NCI-H82 (cell line): ENCODE results near the gene LZIC.
A peak's percentile ranks its signal among the peaks of the same experiment; 100 is the strongest.

ENCODE experiments used
- DNase-seq: peaks from one replicate; lab custom pipeline; 2025; lab: John Stamatoyannopoulos, UW

LZIC gene

DNA sequence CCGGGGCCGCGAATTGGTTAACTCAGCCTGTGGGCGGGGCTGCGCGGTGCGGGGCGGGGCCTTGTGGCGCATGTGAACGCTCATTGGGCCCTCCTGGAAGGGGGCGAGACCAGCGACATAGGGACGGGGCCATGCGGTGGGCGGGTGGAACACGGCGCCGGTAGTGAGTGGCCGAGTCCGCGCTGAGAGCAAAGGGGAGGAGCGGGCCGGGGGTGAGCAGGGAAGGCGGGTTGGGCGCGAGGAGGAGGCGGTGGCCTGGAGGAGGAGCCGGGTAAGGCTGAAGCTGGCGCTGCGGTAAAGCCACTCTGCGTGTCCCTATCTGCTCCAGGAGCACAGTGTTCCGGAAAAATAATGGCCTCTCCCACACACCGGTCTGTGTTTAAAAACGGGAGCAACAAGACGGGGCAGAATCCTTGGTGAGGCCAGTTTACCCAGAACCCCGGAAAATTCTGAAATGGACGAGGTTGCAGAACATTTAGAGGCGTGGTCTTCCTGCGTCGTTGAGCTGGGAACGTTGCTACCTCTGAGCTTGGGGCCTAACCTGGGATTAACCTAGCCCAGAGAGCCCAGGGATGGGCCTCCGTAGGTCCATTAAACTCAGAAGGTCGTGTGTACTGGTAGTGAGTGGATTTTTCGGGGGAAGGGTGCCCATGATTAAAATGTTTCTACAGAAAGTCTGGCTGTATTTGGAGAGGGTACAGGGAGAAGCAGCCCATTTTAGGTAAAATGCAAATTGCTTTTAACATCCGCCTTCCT, 32.6 kb downstream of the LZIC start:
- peak; percentile 100 for DNase-seq

DNA sequence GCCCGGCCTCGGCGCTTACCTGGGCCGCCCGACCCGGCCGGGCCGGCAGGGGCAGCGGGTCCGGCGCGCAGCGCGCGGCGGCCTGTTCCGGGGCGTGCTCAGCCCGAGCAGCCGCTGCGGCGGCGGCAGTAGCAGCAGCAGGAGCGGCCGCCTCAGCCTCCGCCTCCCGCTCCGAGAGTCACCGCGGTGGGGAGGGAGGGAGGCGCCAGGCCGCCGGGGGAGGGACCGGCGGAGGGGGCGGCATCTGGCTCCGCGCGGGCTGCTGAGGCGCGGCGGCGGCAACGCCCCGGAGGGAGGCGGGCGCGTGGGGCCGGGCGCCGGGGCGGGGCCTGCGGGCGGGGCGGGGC, 33.1 kb downstream of the LZIC start, which contains the start of gene CTNNBIP1:
Gene CTNNBIP1, minus strand, starts transcription at position 194 of the 347 bp plus-strand sequence. CDS start 38,205 bp downstream, outside the sequence.
- DNase-seq: no peak

DNA sequence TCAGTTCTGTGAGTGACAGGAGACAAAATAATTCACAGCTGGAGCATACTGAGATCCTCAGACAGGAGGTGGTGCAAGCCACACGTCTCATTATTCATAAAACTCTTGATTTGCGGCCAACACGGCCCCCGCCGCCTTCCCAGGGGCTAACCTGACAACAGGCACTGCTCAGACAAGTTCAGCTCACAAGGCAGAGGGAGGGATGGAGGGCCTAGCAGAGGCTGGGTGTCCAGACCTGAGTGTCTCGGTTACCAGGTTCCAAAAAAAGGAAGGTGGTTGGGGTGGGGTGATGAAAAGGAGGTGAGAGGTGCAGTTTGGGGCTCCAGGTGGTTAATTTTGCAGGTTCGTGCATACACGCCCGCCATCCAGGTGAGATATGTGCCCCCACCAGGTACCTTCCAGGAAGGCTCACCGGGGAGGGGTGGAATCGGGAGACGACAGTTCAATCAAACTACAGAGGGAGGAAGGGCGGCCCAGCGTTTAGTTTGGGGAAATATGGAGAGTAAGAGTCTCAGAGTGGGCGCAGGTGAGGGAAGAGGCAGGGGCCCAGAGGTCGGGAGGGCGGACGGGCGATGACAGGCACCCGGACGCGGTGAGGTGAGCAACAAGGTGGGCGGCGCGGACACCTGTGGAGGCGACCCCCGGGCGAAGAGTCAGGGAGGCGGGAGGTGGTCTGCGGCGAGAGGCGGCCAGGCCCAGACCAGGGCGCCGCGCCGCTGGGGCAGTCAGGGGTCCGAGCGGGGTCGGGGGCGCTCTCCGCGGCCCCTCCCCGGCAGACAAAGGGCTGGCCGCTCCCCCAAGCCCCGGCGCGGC, 33.8 kb downstream of the LZIC start:
- DNase-seq: peak; percentile 54

DNA sequence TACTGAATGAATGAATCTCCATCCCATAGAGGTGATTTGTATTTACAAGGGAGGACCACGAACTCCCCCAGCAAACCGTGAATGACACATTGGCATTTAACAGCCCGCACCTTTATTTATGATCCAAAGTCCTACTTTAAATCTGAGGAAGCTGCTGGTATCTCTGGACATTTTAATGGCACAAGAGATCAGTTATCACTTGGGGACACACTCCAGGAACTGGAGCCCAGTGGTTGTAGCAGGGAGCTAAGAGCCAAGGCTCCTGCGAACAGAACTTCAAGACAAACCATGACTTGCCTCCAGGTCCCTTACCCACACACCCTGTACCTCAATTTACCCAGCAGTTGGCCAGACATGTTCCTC, 34.3 kb downstream of the LZIC start:
- no peak for DNase-seq

DNA sequence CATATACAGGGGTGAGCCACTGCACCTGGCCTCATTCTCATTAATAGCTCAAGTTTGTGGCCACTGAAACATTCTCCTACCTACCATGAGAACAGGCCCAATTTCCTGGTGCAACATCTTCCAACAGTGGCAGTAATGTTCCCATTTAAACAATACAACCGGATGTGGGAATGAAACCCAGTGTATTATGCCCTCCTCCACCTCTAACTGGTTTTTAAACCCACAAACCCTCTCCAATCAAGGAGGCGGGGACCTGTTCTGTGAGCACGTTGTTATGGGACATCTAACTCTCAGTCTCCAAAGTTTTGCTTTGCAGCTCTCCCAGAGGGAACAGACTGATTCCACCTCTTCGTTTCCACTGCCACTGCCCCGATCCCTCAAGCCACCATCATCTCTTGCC, 35.8 kb downstream of the LZIC start:
- DNase-seq: no peak

DNA sequence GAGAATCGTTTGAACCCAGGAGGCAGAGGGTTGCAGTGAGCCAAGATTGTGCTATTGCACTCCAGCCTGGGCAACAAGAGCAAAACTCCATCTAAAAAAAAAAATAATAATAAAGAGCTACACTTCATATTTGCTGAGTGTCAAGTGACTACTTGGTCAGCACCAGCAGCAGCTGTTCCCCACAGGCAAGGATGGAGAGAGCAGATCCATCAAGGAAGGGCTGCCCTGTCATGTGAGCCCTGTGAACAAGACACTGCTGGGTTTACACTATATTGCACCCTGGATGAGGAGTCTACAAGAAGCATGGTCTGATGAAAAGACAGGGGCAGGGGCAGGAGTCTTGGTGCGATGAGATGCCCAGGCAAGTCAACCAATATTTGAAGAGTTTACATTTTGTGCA, 36.7 kb downstream of the LZIC start:
- no peak for DNase-seq

DNA sequence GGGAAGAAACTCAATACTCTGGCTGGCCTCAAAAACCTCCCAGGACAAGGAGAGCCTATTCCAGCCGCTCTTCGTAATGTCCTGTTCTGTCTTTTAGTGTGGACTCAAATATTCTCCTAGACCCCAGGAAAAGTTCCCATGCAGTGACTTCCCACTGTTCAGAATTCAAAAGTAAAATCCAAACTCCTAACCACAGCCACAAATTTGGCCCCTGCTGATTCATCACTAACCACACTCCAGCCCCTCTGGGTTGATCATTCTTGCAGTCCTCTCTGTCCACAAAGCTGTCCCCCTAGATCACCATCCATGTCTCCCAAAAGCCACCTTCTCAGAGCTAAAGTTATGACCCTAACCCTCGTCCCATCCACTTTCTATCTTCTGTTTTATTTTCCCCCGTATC, 38.2 kb downstream of the LZIC start:
- no peak for DNase-seq

DNA sequence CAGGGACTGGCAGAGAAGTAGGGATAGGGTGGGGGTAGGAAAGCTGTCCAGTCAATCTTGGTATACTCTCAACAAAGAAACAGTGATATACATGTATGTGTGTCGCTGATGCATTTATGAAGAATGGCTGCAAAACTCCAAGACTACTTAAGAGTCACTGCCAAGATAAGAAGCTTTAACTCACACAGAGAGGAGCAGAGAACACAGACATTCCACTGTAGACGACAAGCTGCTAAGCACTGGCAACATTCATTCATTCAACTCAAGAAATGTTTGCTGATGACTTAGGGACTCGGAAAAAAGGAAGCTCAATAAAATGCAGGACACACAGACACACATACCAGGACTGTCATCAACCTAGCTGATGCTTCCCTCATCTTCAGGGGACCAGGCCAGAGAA, 38.6 kb downstream of the LZIC start:
- no peak for DNase-seq

DNA sequence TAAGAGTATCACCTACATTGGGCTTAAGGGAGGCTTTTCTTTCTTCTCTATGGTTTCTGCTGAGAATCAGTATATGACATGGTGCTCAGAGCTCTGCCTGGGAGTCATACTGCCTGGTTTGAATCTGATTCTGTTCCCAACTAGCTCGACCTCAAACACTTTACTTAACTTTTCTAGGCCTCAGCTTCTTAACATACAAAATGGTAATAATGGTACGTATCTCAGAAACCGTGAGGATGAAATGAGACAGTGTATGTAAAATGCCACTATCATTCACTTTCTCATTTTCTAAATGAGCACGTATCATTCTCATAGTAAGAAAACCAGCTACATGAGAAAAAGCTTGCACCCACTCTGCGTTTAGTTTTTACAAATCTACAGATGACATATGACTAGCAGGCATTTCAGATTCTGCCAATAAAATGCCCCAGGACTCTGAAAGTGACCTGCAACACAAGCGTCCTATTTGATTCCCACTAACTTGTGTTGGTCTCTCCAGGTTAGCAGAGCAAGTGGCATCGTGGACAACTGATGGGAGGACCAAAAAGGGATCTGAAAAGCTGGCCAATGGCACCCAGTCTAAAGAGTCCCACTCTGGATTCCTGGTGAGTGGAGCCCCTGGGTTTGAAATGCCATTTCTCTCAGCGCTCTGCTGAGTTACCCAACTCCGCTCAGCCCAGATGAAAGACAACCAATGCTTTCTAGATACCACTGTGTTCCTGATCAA, 39.2 kb downstream of the LZIC start:
- no peak for DNase-seq

DNA sequence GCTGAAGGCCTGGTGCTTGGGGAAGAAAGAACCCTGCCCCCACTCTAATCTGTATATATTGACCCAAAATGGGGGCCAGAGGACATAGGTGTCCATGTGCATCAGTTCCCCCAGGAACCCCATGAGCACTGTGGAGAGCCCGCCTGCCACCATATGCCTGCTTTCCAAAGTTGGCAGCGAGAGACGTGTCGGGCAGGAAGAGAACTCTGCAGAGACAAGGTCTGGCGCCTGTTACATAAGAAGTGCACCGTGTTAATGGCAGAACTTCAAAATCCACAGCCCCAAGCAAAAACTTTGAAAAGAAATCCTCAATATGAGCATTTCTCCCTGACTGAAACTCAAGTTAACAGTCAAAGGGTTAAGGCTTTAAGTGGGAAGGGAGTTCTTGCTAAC, 41.1 kb downstream of the LZIC start:
- no peak for DNase-seq

DNA sequence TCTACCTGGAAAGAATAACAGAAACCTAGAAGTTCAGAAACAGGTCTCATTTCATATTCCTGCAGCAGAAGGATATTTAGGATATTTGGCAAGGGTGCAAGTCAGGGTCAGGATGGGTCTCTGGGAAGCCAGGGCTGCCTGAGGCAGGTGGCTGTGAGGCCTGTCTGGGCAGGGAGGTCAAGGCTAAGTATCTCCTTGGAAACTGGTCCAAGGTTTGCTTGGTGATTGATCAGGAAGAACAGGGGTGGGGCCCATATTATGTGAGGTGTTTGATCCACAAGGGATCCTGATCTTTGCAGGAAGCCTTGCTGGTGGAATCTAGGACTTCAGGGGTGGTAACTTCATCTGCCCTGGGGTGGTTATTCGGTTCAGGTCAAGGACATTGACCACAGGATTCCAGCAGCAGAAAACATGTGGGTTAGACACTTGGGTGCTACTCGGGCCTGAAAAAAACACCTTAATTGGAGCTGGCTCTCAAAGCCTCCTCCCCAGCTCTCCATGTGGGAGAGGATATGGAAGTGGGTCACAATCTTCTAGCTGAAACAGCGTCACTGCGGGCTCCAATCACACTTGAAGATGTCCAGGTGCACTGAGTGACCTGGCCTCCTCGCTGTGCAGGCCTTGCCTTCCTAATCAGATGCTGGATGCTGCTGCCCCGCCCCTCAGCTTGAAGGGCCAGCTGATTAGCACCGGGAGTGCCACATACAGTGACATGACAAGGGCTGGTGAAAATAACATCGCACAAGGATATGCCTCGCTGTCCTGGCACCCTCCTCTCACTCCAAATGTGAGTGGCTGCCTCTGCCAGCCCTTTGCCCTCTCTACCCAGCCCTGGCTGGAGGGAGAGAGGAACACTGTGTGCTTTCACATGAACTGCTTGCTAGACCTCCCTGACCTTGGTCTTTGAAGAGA, 41.8 kb downstream of the LZIC start:
- DNase-seq: no peak

DNA sequence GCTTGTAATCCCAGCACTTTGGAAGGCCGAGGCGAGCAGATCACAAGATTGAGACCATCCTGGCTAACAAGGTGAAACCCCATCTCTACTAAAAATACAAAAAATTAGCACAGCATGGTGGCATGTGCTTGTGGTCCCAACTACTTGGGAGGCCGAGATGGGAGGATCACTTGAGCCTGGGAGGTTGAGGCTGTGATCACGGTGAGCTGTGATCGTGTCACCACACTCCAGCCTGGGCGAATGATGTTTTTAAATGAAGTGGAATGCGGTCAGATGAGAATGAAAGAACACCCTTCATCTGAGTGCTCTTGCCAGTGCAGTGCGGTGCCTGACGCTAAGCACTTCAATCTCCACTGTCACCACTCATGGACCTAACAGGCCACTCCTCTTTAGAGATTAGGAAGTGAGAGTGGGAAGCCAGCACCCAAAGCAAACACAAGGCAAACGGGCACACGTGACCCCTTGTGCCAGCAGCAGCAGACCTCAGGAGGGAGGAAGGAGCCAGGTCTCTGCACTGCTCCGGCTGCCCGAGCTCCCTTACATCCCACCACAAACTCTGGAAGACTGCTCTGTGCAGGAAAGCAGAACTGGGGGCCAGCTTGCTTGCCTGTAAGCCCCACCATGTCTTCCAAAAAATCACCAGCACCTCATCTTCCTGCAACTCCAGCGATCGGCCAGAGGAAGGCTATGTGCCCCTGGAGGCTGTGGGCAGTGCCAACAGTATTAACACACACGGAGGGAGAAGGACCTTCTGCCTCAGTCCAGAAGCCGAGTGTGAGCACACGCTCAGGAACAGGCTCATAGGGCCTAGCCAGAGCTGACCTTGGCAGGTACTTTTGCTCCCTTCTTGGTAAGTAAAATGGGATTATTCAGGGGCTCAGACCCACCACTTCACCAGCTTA, 42.8 kb downstream of the LZIC start:
- DNase-seq: peak; percentile 48

DNA sequence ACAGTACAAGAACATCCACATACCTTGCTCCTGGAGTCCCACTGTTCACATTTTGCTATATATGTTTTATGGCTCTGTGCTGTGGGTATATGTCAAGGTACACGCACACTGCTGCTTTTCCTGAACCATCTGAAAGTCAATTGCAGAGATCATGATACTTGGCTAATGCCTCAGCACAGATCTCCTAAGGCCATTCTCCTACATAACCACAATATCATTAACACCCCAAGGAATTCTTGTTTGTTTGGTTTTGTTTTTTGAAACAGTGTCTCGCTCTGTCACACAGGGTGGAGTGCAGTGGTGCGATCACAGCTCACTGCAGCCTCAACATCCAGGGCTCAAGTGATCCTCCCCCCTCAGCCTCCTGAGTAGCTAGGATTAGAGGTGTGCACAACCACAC, 49.1 kb downstream of the LZIC start:
- DNase-seq: no peak

DNA sequence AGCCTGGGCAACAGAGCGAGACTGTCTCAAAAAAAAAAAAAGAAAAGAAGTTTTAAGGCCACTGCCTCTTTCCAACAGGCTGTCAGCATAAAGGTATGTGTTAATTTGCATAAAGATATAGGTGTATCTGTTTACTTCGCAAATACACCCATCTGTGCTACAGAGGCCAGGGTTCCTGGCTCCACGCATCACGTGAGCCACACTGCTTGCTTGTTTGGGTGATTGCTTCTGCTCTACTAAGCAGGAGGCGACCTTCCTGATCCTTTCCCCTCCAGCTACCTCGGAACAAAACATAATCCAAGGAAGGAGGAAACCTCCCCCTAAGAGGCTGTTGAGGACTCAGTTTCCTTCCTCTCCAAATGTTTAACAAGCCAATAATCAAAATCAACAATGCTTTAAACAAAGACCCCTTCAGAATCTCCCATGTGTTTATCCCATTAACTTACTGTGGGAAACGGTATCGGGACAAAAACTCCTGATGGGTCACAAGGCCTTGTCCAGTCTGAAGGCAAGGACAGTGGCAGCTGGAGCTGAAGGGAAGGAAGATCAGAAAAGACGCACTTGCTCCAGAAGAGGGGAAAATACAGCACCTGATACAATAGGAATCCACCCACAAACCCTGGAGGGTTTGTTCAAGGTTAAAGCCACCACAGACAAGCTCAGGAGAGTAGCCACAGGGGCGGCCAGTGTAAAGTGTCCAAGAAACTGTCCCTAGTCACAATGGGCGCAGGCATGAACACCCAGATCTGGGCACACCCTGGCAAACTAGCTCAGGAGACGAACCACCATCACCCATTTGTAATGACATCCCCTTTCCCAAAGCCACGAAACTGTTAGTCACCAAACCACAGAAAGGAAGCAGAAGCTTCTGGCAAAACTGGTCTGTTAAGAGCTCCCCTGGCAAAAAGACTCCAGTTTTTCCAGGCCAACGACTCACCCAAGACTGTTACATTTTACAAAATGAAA, 50.3 kb downstream of the LZIC start:
- DNase-seq: peak; percentile 32

DNA sequence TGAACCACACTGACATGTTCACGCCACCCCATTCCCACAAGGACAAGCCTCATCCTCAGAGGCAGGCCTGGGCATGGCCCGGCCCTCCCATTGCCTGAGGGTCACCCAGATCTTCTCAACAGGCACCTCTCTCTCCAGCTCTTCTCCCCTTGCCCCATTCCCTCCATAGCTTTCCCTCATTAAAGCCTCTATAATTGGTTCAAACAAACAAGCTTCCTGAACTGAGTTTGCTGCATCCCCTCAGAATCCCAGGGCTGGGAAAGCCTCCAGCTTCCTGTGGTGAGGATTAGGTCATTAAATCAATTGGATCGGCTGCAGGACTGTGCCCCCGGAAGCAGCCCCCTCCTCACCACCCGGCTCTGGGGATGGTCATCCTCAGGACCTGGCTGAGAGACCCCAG, 52.0 kb downstream of the LZIC start:
- peak; percentile 87 for DNase-seq

DNA sequence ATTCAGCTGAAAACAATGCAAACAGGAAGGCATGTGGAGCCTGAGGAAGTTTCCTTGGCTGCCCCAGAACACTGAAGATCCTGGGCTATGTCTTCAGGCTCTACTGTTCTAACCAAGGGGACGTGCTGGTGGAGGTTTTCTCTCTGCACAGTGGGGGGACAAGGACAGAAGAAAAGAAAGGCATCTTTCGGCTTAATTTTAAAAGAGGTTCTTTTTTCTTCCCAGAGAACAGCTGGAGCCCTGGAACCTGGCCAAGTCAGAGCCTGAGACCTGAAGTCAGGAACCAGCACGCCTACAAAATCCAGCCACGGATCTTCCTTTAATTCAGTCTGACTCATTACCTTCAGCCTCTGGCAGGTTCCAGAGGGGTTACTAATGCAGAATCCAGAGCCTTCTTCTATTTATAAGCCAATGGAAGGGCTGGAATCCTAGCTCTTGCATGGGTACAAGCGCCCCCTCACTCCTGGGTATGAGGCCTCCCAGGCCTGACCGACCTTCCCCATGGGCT, 52.9 kb downstream of the LZIC start:
- peak; percentile 82 for DNase-seq

DNA sequence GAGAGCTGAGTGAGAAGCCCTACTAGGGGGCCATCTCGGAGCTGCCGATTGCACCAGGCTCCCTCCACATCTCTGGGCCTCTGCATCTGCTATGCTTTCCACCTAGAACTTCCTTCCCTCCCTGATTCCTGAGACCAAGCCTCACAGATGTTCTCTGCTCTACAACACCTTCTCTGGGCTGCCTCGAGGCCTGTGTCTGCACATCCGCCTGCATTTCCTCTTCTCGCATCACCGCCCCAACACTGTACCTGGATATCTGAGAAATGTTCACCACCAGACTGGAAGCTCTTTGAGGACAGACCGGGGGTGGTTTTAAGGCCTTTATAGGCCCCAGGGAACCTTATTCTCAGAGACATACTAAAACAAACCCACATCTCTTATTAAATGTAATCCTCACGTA, 53.8 kb downstream of the LZIC start:
- no peak for DNase-seq

DNA sequence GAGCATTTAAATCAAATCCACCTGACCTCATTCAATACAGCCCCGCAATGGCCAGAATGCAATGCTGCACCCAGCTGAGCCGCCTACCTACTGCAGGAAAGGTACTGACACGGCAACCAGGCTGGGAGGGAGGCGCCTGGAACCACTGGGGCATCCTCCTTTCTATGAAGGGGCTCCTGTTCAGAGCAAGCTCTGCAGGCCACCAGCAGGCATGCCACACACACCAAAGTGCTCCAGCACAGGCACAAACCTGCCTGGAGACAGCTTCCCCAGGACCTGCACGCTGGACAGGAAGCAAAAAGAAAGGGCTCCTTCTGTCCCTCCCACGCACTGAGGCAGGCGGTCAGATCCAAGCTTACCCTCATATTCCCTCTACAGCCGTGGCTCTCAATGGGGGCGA, 54.3 kb downstream of the LZIC start:
- DNase-seq: no peak

DNA sequence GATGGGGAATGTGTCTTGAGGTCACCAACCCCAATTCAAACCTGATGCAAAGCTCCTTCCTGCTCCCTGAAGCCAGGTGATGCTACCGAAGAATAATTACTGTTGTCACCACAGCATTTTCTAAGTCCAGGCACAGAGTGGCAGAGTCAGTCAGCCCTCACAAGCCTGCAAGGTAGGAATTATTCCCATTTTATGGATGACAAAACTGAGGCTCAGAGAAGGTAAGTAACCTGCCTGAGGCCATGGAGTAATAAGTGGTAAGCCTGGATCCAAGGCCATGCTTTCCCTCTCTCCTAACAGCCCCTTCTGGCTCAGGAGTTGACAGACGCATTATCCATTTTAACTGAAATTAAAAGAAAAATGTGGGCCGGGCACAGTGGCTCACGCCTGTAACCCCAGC, 56.1 kb downstream of the LZIC start:
- DNase-seq: no peak
